Measurements from ENCODE around the gene CD36. TPM values are rescaled to one million over a fixed set of nuclear protein-coding genes. Genes with fewer than 3 reads are reported as not detected.

Gene CD36
- total and polyA plus RNA-seq, 2 experiments from 2014 or later = 0.40 to 1.8 TPM

GRCh38 chr7:80722616-80723195 is 84.3 kb downstream of the CD36 start:
- no peak overlapping the region for H3K4me3 Mint-ChIP-seq
- peak; percentile 47 for DNase-seq (ENCODE audit: low spot score)
- H2AFZ ChIP-seq = peak overlapping the region; percentile 45; the same call in 1 of the 2 replicates

More at GRCh38 chr7:80722616-80723195, 84.3 kb downstream of the CD36 start:
- H3K27me3 Mint-ChIP-seq (ENCODE audit: insufficient read depth, low read depth, poor library complexity) = peaks cover 3% of the 10 kb centered on the region
- H3F3A ChIP-seq (replicated peaks; ENCODE audit: low read depth) = no peaks in the 10 kb centered on the region
- no peaks in the 10 kb centered on the region for H3K9me3 Mint-ChIP-seq
- no peaks in the 10 kb centered on the region for H3K36me3 ChIP-seq (ENCODE audit: insufficient read depth)
- no peaks in the 10 kb centered on the region for H4K20me1 ChIP-seq (replicated peaks; ENCODE audit: insufficient read depth)
- peak overlapping the region; percentile 23 for H3K4me2 ChIP-seq
- H3K79me2 ChIP-seq (replicated peaks; ENCODE audit: insufficient read depth) = no peaks in the 10 kb centered on the region
- TF ChIP-seq, protein P1, sequence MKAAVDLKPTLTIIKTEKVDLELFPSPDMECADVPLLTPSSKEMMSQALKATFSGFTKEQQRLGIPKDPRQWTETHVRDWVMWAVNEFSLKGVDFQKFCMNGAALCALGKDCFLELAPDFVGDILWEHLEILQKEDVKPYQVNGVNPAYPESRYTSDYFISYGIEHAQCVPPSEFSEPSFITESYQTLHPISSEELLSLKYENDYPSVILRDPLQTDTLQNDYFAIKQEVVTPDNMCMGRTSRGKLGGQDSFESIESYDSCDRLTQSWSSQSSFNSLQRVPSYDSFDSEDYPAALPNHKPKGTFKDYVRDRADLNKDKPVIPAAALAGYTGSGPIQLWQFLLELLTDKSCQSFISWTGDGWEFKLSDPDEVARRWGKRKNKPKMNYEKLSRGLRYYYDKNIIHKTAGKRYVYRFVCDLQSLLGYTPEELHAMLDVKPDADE (IDR thresholded peaks at IDR 0.05) = no peak
- TF ChIP-seq JUNB (IDR thresholded peaks at IDR 0.05; ENCODE audit: unreplicated experiment) = no peak
- TF ChIP-seq POLR2AphosphoS5 (IDR thresholded peaks at IDR 0.05; ENCODE audit: low read depth) = no peak
- no peak for TF ChIP-seq STAT1 (IDR thresholded peaks at IDR 0.05; ENCODE audit: unreplicated experiment)
- no peak for TF ChIP-seq NANOG (IDR thresholded peaks at IDR 0.05; ENCODE audit: borderline replicate concordance)
- TF ChIP-seq CTCF (conservative IDR thresholded peaks at IDR 0.05; ENCODE audit: low read depth in 2 of 2) = no peak
- no peak for TF ChIP-seq ZNF331 (CRISPR knock-in tag; IDR thresholded peaks at IDR 0.05; ENCODE audit: low read depth)
- no peak for TF ChIP-seq EZH2phosphoT487 (IDR thresholded peaks at IDR 0.05; ENCODE audit: unreplicated experiment)
- no peak for TF ChIP-seq ZNF114 (CRISPR knock-in tag; IDR thresholded peaks at IDR 0.05)
- no peak for TF ChIP-seq EZH2 (IDR thresholded peaks at IDR 0.05; ENCODE audit: low read depth, unreplicated experiment)
- TF ChIP-seq, protein P2, sequence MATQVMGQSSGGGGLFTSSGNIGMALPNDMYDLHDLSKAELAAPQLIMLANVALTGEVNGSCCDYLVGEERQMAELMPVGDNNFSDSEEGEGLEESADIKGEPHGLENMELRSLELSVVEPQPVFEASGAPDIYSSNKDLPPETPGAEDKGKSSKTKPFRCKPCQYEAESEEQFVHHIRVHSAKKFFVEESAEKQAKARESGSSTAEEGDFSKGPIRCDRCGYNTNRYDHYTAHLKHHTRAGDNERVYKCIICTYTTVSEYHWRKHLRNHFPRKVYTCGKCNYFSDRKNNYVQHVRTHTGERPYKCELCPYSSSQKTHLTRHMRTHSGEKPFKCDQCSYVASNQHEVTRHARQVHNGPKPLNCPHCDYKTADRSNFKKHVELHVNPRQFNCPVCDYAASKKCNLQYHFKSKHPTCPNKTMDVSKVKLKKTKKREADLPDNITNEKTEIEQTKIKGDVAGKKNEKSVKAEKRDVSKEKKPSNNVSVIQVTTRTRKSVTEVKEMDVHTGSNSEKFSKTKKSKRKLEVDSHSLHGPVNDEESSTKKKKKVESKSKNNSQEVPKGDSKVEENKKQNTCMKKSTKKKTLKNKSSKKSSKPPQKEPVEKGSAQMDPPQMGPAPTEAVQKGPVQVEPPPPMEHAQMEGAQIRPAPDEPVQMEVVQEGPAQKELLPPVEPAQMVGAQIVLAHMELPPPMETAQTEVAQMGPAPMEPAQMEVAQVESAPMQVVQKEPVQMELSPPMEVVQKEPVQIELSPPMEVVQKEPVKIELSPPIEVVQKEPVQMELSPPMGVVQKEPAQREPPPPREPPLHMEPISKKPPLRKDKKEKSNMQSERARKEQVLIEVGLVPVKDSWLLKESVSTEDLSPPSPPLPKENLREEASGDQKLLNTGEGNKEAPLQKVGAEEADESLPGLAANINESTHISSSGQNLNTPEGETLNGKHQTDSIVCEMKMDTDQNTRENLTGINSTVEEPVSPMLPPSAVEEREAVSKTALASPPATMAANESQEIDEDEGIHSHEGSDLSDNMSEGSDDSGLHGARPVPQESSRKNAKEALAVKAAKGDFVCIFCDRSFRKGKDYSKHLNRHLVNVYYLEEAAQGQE (IDR thresholded peaks at IDR 0.05; ENCODE audit: unreplicated experiment) = no peak
- no peak for TF ChIP-seq ZNF462 (CRISPR knock-in tag; IDR thresholded peaks at IDR 0.05)
- no peak for TF ChIP-seq CREB1 (CRISPR knock-in tag; IDR thresholded peaks at IDR 0.05; ENCODE audit: low read depth)
- no peaks in the 10 kb centered on the region for H3K27me3 ChIP-seq (ENCODE audit: insufficient read depth)
- no peak overlapping the region for H3K27ac Mint-ChIP-seq
- H3K4me1 ChIP-seq (ENCODE audit: insufficient read depth) = peaks cover 48% of the 10 kb centered on the region
- peak overlapping the region; percentile 97 for H3K27ac ChIP-seq (ENCODE audit: low read depth)
- H3K4me1 Mint-ChIP-seq = peaks cover 44% of the 10 kb centered on the region
- H3K9me2 ChIP-seq (ENCODE audit: insufficient read depth) = no peaks in the 10 kb centered on the region
- no peak overlapping the region for H3K4me3 ChIP-seq
- no peaks in the 10 kb centered on the region for H3K36me3 Mint-ChIP-seq (ENCODE audit: low read depth)
- peak; percentile 79 for ATAC-seq
